ENCODE data around the gene SENP6.

SENP6 gene

GRCh38 chr6:75757295-75757694 lies 155.6 kb downstream of the SENP6 start:
- ATAC-seq (replicated peaks) (no peak), DNase-seq (no peak)
- Mint-ChIP-seq H3K27ac (no peak overlapping the region), H3K4me1 (peaks cover 1 to 4% of the 10 kb centered on the region in 2 donors), H3K27me3 (peaks cover 49 to 76% of the 10 kb centered on the region in 2 donors), H3K36me3 (no peaks in the 10 kb centered on the region), H3K4me3 (no peak overlapping the region), H3K9me3 (no peaks in the 10 kb centered on the region)

GRCh38 chr6:75758061-75758460 lies 156.4 kb downstream of the SENP6 start:
- ATAC-seq (replicated peaks) (no peak), DNase-seq (no peak)
- Mint-ChIP-seq H3K4me1 (peaks cover 1 to 4% of the 10 kb centered on the region in 2 donors), H3K27ac (no peak overlapping the region), H3K4me3 (no peak overlapping the region), H3K27me3 (peaks cover 41 to 71% of the 10 kb centered on the region in 2 donors), H3K36me3 (no peaks in the 10 kb centered on the region), H3K9me3 (no peaks in the 10 kb centered on the region)

GRCh38 chr6:75759207-75759606 lies 157.5 kb downstream of the SENP6 start:
- peak overlapping the region; percentile 17 for H3K27ac Mint-ChIP-seq
- no peaks in the 10 kb centered on the region for H3K9me3 Mint-ChIP-seq
- no peak for ATAC-seq (replicated peaks)
- H3K36me3 Mint-ChIP-seq = no peaks in the 10 kb centered on the region
- H3K27me3 Mint-ChIP-seq = peaks cover 44 to 66% of the 10 kb centered on the region in 2 donors
- no peak for DNase-seq
- H3K4me3 Mint-ChIP-seq = no peak overlapping the region
- peaks cover 1 to 4% of the 10 kb centered on the region in 2 donors for H3K4me1 Mint-ChIP-seq

GRCh38 chr6:75760320-75760719 lies 158.6 kb downstream of the SENP6 start:
- Mint-ChIP-seq H3K4me1 (peaks cover 1 to 4% of the 10 kb centered on the region in 2 donors), H3K27me3 (peaks cover 40 to 63% of the 10 kb centered on the region in 2 donors), H3K9me3 (no peaks in the 10 kb centered on the region), H3K27ac (no peak overlapping the region), H3K36me3 (no peaks in the 10 kb centered on the region), H3K4me3 (no peak overlapping the region)
- DNase-seq = no peak
- no peak for ATAC-seq (replicated peaks)

- no peak for DNase-seq
- Mint-ChIP-seq H3K4me1 (peaks cover 1 to 4% of the 10 kb centered on the region in 2 donors), H3K4me3 (no peak overlapping the region), H3K36me3 (no peaks in the 10 kb centered on the region), H3K27me3 (peaks cover 34 to 55% of the 10 kb centered on the region in 2 donors), H3K9me3 (no peaks in the 10 kb centered on the region), H3K27ac (no peak overlapping the region)
- ATAC-seq (replicated peaks) = no peak
Observed at GRCh38 chr6:75761489-75761888, 159.8 kb downstream of the SENP6 start.

- Mint-ChIP-seq H3K9me3 (no peaks in the 10 kb centered on the region), H3K36me3 (no peaks in the 10 kb centered on the region), H3K27me3 (peaks cover 33 to 52% of the 10 kb centered on the region in 2 donors), H3K27ac (no peak overlapping the region), H3K4me1 (peaks cover 1 to 4% of the 10 kb centered on the region in 2 donors), H3K4me3 (no peak overlapping the region)
- DNase-seq = no peak
- no peak for ATAC-seq (replicated peaks)
Observed at GRCh38 chr6:75762063-75762462, 160.4 kb downstream of the SENP6 start.

- H3K36me3 Mint-ChIP-seq = no peaks in the 10 kb centered on the region
- no peak overlapping the region for H3K4me3 Mint-ChIP-seq
- no peak overlapping the region for H3K27ac Mint-ChIP-seq
- ATAC-seq (replicated peaks) = no peak
- no peak for DNase-seq
- no peaks in the 10 kb centered on the region for H3K9me3 Mint-ChIP-seq
- no peaks in the 10 kb centered on the region for H3K4me1 Mint-ChIP-seq
- H3K27me3 Mint-ChIP-seq = peaks cover 26 to 37% of the 10 kb centered on the region in 2 donors
Observed at GRCh38 chr6:75766387-75766786, 164.7 kb downstream of the SENP6 start.

Measured in stimulated activated naive B cell treated with anti-CD40 and anti-IgM and Interleukin-4, amounts not matched to agents 10 μg/mL and 1 μg/mL and 100 μg/mL, for 72 hours (primary cell).